ENCODE results near the gene CRK. TPM values are rescaled to one million over a fixed set of nuclear protein-coding genes. Genes with fewer than 3 reads are reported as not detected.

The CRK gene
- total and polyA plus RNA-seq, 2 donors (not counting 1 experiment from before 2014, with no cell fraction given): 120 to 138 TPM

DNA sequence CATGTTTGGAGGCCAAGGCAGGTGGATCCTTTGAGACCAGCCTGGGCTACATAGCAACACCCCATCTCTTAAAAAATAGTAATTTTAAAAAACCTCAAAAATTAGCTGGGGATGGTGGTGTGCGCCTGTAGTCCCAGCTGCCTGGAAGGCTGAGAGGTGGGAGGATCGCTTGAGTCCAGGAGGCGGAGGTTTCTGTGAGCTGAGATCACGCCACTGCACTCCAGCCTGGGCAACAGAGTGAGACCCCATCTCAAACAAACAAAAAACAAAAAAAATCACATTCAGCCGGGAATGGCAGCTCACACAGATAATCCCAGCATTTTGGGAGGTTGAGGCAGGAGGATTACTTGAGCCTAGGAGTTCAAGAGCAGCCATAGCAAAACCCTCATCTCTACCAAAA is 39.6 kb downstream of the CRK start:
- Histone ChIP-seq H3K9me3 (ENCODE audit: control insufficient read depth, insufficient read depth, low read depth, low read length) (no peaks in the 10 kb centered on the region), H3K9ac (ENCODE audit: insufficient read depth, low read length) (no peak overlapping the region), H3K79me2 (ENCODE audit: control insufficient read depth, insufficient read depth, low read length) (peaks cover 6% of the 10 kb centered on the region), H4K20me1 (ENCODE audit: control insufficient read depth, extremely low read depth, insufficient read depth, low read length) (no peaks in the 10 kb centered on the region), H3K36me3 (ENCODE audit: control insufficient read depth, insufficient read depth, low read length) (peaks cover 2% of the 10 kb centered on the region), H3K27ac (ENCODE audit: insufficient read depth, low read length) (no peak overlapping the region), H2AFZ (ENCODE audit: low read length) (no peak overlapping the region), H3K4me3 (replicated peaks in 1 of 4; ENCODE audit: control extremely low read depth in 1 of 4, insufficient read depth in 1 of 4, low read depth in 3 of 4, low read length in 4 of 4) (no peak overlapping the region), H3K4me1 (ENCODE audit: control insufficient read depth, extremely low read depth, insufficient read depth, low read length) (no peaks in the 10 kb centered on the region), H3K27me3 (ENCODE audit: control insufficient read depth, insufficient read depth, low read length) (no peaks in the 10 kb centered on the region), H3K4me2 (ENCODE audit: extremely low read depth, insufficient read depth, low read length) (no peak overlapping the region)
- TF ChIP-seq EZH2 (IDR thresholded peaks at IDR 0.05; ENCODE audit: low read length, missing control alignments): no peak
- TF ChIP-seq, protein P1, sequence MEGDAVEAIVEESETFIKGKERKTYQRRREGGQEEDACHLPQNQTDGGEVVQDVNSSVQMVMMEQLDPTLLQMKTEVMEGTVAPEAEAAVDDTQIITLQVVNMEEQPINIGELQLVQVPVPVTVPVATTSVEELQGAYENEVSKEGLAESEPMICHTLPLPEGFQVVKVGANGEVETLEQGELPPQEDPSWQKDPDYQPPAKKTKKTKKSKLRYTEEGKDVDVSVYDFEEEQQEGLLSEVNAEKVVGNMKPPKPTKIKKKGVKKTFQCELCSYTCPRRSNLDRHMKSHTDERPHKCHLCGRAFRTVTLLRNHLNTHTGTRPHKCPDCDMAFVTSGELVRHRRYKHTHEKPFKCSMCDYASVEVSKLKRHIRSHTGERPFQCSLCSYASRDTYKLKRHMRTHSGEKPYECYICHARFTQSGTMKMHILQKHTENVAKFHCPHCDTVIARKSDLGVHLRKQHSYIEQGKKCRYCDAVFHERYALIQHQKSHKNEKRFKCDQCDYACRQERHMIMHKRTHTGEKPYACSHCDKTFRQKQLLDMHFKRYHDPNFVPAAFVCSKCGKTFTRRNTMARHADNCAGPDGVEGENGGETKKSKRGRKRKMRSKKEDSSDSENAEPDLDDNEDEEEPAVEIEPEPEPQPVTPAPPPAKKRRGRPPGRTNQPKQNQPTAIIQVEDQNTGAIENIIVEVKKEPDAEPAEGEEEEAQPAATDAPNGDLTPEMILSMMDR (conservative IDR thresholded peaks at IDR 0.05 in 1 of 2, IDR thresholded peaks at IDR 0.05 in 1 of 2; ENCODE audit: low read depth in 1 of 2, low read length in 2 of 2): no peak
- DNase-seq (ENCODE audit: low read depth in 2 of 2): no peak

- H4K20me1 ChIP-seq (ENCODE audit: control insufficient read depth, extremely low read depth, insufficient read depth, low read length): no peaks in the 10 kb centered on the region
- H3K79me2 ChIP-seq (ENCODE audit: control insufficient read depth, insufficient read depth, low read length): no peaks in the 10 kb centered on the region
- no peak overlapping the region for H3K9ac ChIP-seq (ENCODE audit: insufficient read depth, low read length)
- H3K27ac ChIP-seq (ENCODE audit: insufficient read depth, low read length): no peak overlapping the region
- no peaks in the 10 kb centered on the region for H3K27me3 ChIP-seq (ENCODE audit: control insufficient read depth, insufficient read depth, low read length)
- no peak overlapping the region for H2AFZ ChIP-seq (ENCODE audit: low read length)
- no peaks in the 10 kb centered on the region for H3K36me3 ChIP-seq (ENCODE audit: control insufficient read depth, insufficient read depth, low read length)
- no peaks in the 10 kb centered on the region for H3K9me3 ChIP-seq (ENCODE audit: control insufficient read depth, insufficient read depth, low read depth, low read length)
- H3K4me2 ChIP-seq (ENCODE audit: extremely low read depth, insufficient read depth, low read length): no peak overlapping the region
- H3K4me3 ChIP-seq (replicated peaks in 1 of 4; ENCODE audit: control extremely low read depth in 1 of 4, insufficient read depth in 1 of 4, low read depth in 3 of 4, low read length in 4 of 4): no peak overlapping the region
- TF ChIP-seq, protein P1 (conservative IDR thresholded peaks at IDR 0.05 in 1 of 2, IDR thresholded peaks at IDR 0.05 in 1 of 2; ENCODE audit: low read depth in 1 of 2, low read length in 2 of 2): no peak
- TF ChIP-seq EZH2 (IDR thresholded peaks at IDR 0.05; ENCODE audit: low read length, missing control alignments): no peak
- no peaks in the 10 kb centered on the region for H3K4me1 ChIP-seq (ENCODE audit: control insufficient read depth, extremely low read depth, insufficient read depth, low read length)
- DNase-seq (ENCODE audit: low read depth in 2 of 2): no peak
Observed at GRCh38 chr17:1414634-1415033, 41.4 kb downstream of the CRK start.

DNA sequence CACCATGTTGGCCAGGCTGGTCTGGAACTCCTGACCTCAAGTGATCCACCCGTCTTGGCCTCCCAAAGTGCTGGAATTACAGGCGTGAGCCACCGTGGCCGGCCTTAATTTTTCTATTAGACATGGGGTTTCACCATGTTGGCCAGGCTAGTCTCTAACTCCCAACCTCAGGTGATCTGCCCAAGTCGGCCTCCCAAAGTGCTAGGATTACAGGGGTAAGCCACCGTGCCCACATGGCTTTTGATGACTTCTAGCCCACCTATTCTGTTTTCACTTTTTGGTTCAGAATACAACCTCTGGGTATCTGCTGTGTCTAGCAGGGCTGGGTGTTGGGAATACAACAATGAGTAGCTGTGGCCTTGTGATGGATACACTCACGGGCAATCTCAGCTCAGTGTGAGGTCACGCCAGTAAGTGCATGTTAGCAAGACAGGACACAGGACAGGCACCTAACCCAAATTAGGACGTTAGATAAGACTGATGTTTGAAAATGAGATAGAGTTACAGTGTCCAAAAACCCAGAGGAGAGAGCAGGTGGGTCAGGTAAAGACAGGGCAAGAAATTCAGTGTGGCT is 41.9 kb downstream of the CRK start:
- no peak overlapping the region for H3K27ac ChIP-seq (ENCODE audit: insufficient read depth, low read length)
- H3K4me2 ChIP-seq (ENCODE audit: extremely low read depth, insufficient read depth, low read length): no peak overlapping the region
- no peaks in the 10 kb centered on the region for H3K9me3 ChIP-seq (ENCODE audit: control insufficient read depth, insufficient read depth, low read depth, low read length)
- H3K79me2 ChIP-seq (ENCODE audit: control insufficient read depth, insufficient read depth, low read length): no peaks in the 10 kb centered on the region
- H3K4me3 ChIP-seq (replicated peaks in 1 of 4; ENCODE audit: control extremely low read depth in 1 of 4, insufficient read depth in 1 of 4, low read depth in 3 of 4, low read length in 4 of 4): no peak overlapping the region
- H3K27me3 ChIP-seq (ENCODE audit: control insufficient read depth, insufficient read depth, low read length): no peaks in the 10 kb centered on the region
- no peak overlapping the region for H2AFZ ChIP-seq (ENCODE audit: low read length)
- H3K36me3 ChIP-seq (ENCODE audit: control insufficient read depth, insufficient read depth, low read length): no peaks in the 10 kb centered on the region
- H4K20me1 ChIP-seq (ENCODE audit: control insufficient read depth, extremely low read depth, insufficient read depth, low read length): no peaks in the 10 kb centered on the region
- TF ChIP-seq, protein P1 (conservative IDR thresholded peaks at IDR 0.05 in 1 of 2, IDR thresholded peaks at IDR 0.05 in 1 of 2; ENCODE audit: low read depth in 1 of 2, low read length in 2 of 2): no peak
- TF ChIP-seq EZH2 (IDR thresholded peaks at IDR 0.05; ENCODE audit: low read length, missing control alignments): no peak
- H3K4me1 ChIP-seq (ENCODE audit: control insufficient read depth, extremely low read depth, insufficient read depth, low read length): no peaks in the 10 kb centered on the region
- DNase-seq (ENCODE audit: low read depth in 2 of 2): no peak
- no peak overlapping the region for H3K9ac ChIP-seq (ENCODE audit: insufficient read depth, low read length)

Measured in fibroblast of lung (primary cell).